ENCODE measurements around the gene CAPN7. TPM values are rescaled to one million over a fixed set of nuclear protein-coding genes. Genes with fewer than 3 reads are reported as not detected.
A peak's percentile ranks its signal among the peaks of the same experiment; 100 is the strongest.

CAPN7 gene
- total and polyA plus RNA-seq, 10 donors: 10.8 to 72.3 (median 48.8) TPM

DNA sequence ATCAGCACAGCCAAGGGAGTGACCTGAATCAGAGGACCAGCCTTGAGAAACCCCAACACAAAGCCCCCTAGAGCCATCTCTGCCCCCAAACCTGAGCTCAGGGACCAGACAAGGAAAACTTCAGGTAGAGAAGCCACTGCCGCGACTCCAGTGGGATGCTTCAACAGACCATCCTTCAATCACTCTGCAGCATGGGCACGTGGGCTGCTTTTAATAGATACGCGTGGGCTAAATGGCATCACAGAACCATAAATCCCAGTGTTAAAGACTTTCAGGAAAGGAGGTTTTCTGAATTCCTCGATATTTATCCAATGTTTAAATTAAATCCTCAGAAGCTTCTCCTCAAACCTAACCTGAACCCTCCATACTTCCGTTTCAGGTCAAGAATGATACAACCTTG, 95.7 kb downstream of the CAPN7 start:
- Histone ChIP-seq H3K27me3 (replicated peaks in 1 of 7) (no peaks in the 10 kb centered on the region), H3K4me1 (peaks cover 16 to 64% (median 40%) of the 10 kb centered on the region in 6 donors), H3K4me3 (no peak overlapping the region), H3K36me3 (peaks cover 0 to 50% (median 20%) of the 10 kb centered on the region in 6 donors), H3K27ac (peak overlapping the region in 3 of 8 donors; percentile 53 to 76 (median 56)), H3K9me3 (no peaks in the 10 kb centered on the region)
- DNase-seq: no peak
- 97 to 99% (median 97%) methylated on average over 7 of the region's 7 CpGs for WGBS, 5 donors
- no peak for TF ChIP-seq POLR2A (IDR thresholded peaks at IDR 0.05)
- TF ChIP-seq CTCF (IDR thresholded peaks at IDR 0.05 in 8 of 11, conservative IDR thresholded peaks at IDR 0.05 in 3 of 11): no peak
- TF ChIP-seq POLR2AphosphoS5 (IDR thresholded peaks at IDR 0.05): no peak
- intact Hi-C loops (cut with DNase I; ENCODE audit: low total_unique reads): no loop called here

Other genes with a start within 250 kb of the CAPN7 start
- 10 to 100 TPM; 23.8 to 68.8 (median 48.8) TPM for gene MRPS25, start 140.9 kb upstream of the CAPN7 start, total RNA-seq
- gene MRPS25, start 140.9 kb upstream of the CAPN7 start, polyA plus RNA-seq: 10 to 100 TPM; 42.0 to 85.1 (median 64.8) TPM
- gene RBSN, start 107.1 kb upstream of the CAPN7 start, total RNA-seq: 10 to 100 TPM; 21.4 to 34.5 (median 31.6) TPM
- gene RBSN, start 107.1 kb upstream of the CAPN7 start, polyA plus RNA-seq: 10 to 100 TPM in 1 of 3 donors, 1 to 10 TPM in 2; 4.2 to 10.1 (median 7.3) TPM
- gene SH3BP5, start 126.3 kb downstream of the CAPN7 start, total RNA-seq: 10 to 100 TPM; 46.6 to 75.0 (median 62.3) TPM
- 10 to 100 TPM; 36.4 to 46.0 (median 39.7) TPM for gene SH3BP5, start 126.3 kb downstream of the CAPN7 start, polyA plus RNA-seq
- 10 to 100 TPM; 13.4 to 18.8 (median 15.9) TPM for gene METTL6, start 221.3 kb downstream of the CAPN7 start, total RNA-seq
- 10 to 100 TPM in 2 of 3 donors, 1 to 10 TPM in 1; 6.4 to 11.4 (median 10.2) TPM for gene METTL6, start 221.3 kb downstream of the CAPN7 start, polyA plus RNA-seq
- 10 to 100 TPM; 21.7 to 40.8 (median 28.4) TPM for gene EAF1, start 221.4 kb downstream of the CAPN7 start, total RNA-seq
- gene EAF1, start 221.4 kb downstream of the CAPN7 start, polyA plus RNA-seq: 1 to 10 TPM; 3.0 to 7.0 (median 4.0) TPM